HUDEP-2 (cell line): ENCODE results near the gene PTGIR.
A peak's percentile ranks its signal among the peaks of the same experiment; 100 is the strongest.

ENCODE experiments used
- DNase-seq, 76 experiments: peaks; one replicate each; lab custom pipeline; 2025; ENCODE audit not compliant: unreplicated experiment in 76 of 76; lab: John Stamatoyannopoulos, UW

PTGIR gene

GRCh38 chr19:46616631-46617322 lies 8.1 kb downstream of the PTGIR start:
- DNase-seq: peak in 42 of 76 experiments; percentile 14 to 68 (median 41)

GRCh38 chr19:46615966-46616365 lies 8.9 kb downstream of the PTGIR start:
- DNase-seq: no peak

GRCh38 chr19:46614114-46614722 lies 10.7 kb downstream of the PTGIR start:
- peak in 65 of 76 experiments; percentile 16 to 85 (median 67) for DNase-seq

GRCh38 chr19:46613525-46613924 lies 11.4 kb downstream of the PTGIR start:
- no peak for DNase-seq

- DNase-seq: no peak
Observed at GRCh38 chr19:46611776-46612175, 13.1 kb downstream of the PTGIR start.

- DNase-seq: no peak
Observed at GRCh38 chr19:46610851-46611770, 13.8 kb downstream of the PTGIR start.

- no peak for DNase-seq
Observed at GRCh38 chr19:46610413-46610775, 14.5 kb downstream of the PTGIR start.

GRCh38 chr19:46609511-46610412 lies 15.1 kb downstream of the PTGIR start:
- DNase-seq: no peak

- DNase-seq: no peak
Observed at GRCh38 chr19:46608581-46609345, 16.1 kb downstream of the PTGIR start.

- DNase-seq: no peak
Observed at GRCh38 chr19:46608178-46608577, 16.7 kb downstream of the PTGIR start.

- DNase-seq: no peak
Observed at GRCh38 chr19:46607448-46607841, 17.4 kb downstream of the PTGIR start.

- no peak for DNase-seq
Observed at GRCh38 chr19:46606681-46607447, 18.0 kb downstream of the PTGIR start.

GRCh38 chr19:46606019-46606418 lies 18.9 kb downstream of the PTGIR start:
- no peak for DNase-seq

- no peak for DNase-seq
Observed at GRCh38 chr19:46605356-46605821, 19.5 kb downstream of the PTGIR start.

- no peak for DNase-seq
Observed at GRCh38 chr19:46604781-46605355, 20.0 kb downstream of the PTGIR start.

GRCh38 chr19:46603752-46604231 lies 21.1 kb downstream of the PTGIR start:
- no peak for DNase-seq

- peak in 17 of 76 experiments; percentile 18 to 65 (median 35) for DNase-seq
Observed at GRCh38 chr19:46603195-46603637, 21.7 kb downstream of the PTGIR start.
